A549 (cell line): Measurements from ENCODE around the gene FAM3C. TPM values are rescaled to one million over a fixed set of nuclear protein-coding genes. Genes with fewer than 3 reads are reported as not detected.
"Not testable (repeated sequence)": the region's sequence is repeated elsewhere in the genome, so short reads cannot be mapped to it uniquely, and the experiment has no call there.

Experiments
- ATAC-seq, 2 experiments: fragments of 200-7000 bp in 1 of 2; fragments of >200 bp in 1 of 2; cut with Nextera tagmentation in 1 of 2; cut with Tn5 transposase in 1 of 2; 3 replicates each; pipeline versions ENCODE4 v1.8.0 to v1.9.1; 2018 to 2020; ENCODE audit warnings: mild to moderate bottlenecking in 1 of 2, moderate library complexity in 1 of 2
- CTCF ChIA-PET: fragments of 300-600 bp; sonication (Branson Sonifier 250); formaldehyde crosslinking; extraction: SDS; loops from one replicate; lab custom pipeline; 2021; ENCODE audit warnings: antibody characterized with exemption, inconsistent platforms; lab: Yijun Ruan, JAX
- POLR2A ChIA-PET: fragments of 350-600 bp; formaldehyde crosslinking; extraction: SDS; loops from one replicate; lab custom pipeline; 2021; ENCODE audit warnings: antibody characterized with exemption, inconsistent platforms; lab: Yijun Ruan, JAX
- DNase-seq, 2 experiments: peaks; one replicate each; pipeline versions ENCODE4 v3.0.0 to v3.0.0-alpha.2; 2011 to 2016; ENCODE audit warnings: low read depth in 1 of 2, low spot score in 1 of 2
- FAIRE-seq: peaks from 2 replicates; lab custom pipeline; 2011; peaks lifted over from hg19 to GRCh38; lab: Jason Lieb, UNC
- H3K27ac ChIP-seq, 2 experiments: fragments of >200 bp; sonication (Bioruptor Twin); formaldehyde crosslinking; 3 replicates each; pipeline ENCODE4 v1.5.1; 2016 to 2017
- H3K4me1 ChIP-seq: fragments of >200 bp; sonication (Bioruptor Twin); formaldehyde crosslinking; 3 replicates; pipeline ENCODE4 v1.6.1; 2016
- H3K4me2 ChIP-seq: fragments of >200 bp; sonication (Bioruptor Twin); formaldehyde crosslinking; 3 replicates; pipeline ENCODE4 v1.6.1; 2016
- H3K4me3 ChIP-seq: fragments of >200 bp; sonication (Bioruptor Twin); formaldehyde crosslinking; 3 replicates; pipeline ENCODE4 v1.5.1; 2016
- H3K9me3 ChIP-seq: fragments of >200 bp; sonication (Bioruptor Twin); formaldehyde crosslinking; 3 replicates; pipeline ENCODE4 v1.6.1; 2016
- BHLHE40 ChIP-seq: IDR thresholded peaks from 2 replicates; pipeline ENCODE4 v1.6.1; 2012; ENCODE audit warnings: low read depth, low read length, inconsistent platforms
- CBX2 ChIP-seq: fragments of 200-600 bp; sonication (generic); IDR thresholded peaks from 2 replicates; pipeline ENCODE4 v1.6.1; 2016; ENCODE audit warnings: low read depth, mild to moderate bottlenecking, borderline replicate concordance
- CBX8 ChIP-seq: fragments of 200-600 bp; sonication (generic); IDR thresholded peaks from 2 replicates; pipeline ENCODE4 v1.6.1; 2016
- CHD2 ChIP-seq: fragments of 150-350 bp; IDR thresholded peaks from 2 replicates; pipeline ENCODE4 v1.6.1; 2014; ENCODE audit warnings: low read length; ENCODE audit not compliant: partially characterized antibody
- ELK1 ChIP-seq: fragments of 150-350 bp; IDR thresholded peaks from 2 replicates; pipeline ENCODE4 v1.6.1; 2014; ENCODE audit warnings: low read depth, mild to moderate bottlenecking, low read length
- ESRRA ChIP-seq: fragments of 150-350 bp; IDR thresholded peaks from 2 replicates; pipeline ENCODE4 v1.6.1; 2014; ENCODE audit warnings: mild to moderate bottlenecking, low read length, borderline replicate concordance
- HES2 ChIP-seq: fragments of >200 bp; sonication (Bioruptor Twin); formaldehyde crosslinking; IDR thresholded peaks from 2 replicates; pipeline ENCODE4 v1.6.1; 2016
- HEYL ChIP-seq: fragments of 250-450 bp; sonication (Bioruptor Pico); IDR thresholded peaks from 2 replicates; pipeline ENCODE4 v1.8.0; 2021; ENCODE audit warnings: mild to moderate bottlenecking, moderate library complexity
- HOXA7 ChIP-seq: fragments of 250-450 bp; sonication (Bioruptor Pico); IDR thresholded peaks from 2 replicates; pipeline ENCODE4 v1.5.0; 2020; ENCODE audit warnings: mild to moderate bottlenecking, moderate library complexity
- HOXB13 ChIP-seq: fragments of 250-450 bp; sonication (Bioruptor Pico); IDR thresholded peaks from 2 replicates; pipeline ENCODE4 v1.5.0; 2020; ENCODE audit warnings: low read depth, mild to moderate bottlenecking, moderate library complexity
- JUN ChIP-seq, 2 experiments: fragments of >200 bp; sonication (Bioruptor Twin); formaldehyde crosslinking; IDR thresholded peaks; 2 replicates in 1 of 2; 3 replicates in 1 of 2; pipeline ENCODE4 v1.6.1; 2016 to 2017
- JUNB ChIP-seq: fragments of >200 bp; sonication (Bioruptor Twin); formaldehyde crosslinking; IDR thresholded peaks from 2 replicates; pipeline ENCODE4 v1.6.1; 2016
- KDM1A ChIP-seq: fragments of 200-600 bp; sonication (generic); IDR thresholded peaks from 2 replicates; pipeline ENCODE4 v1.6.1; 2016; ENCODE audit warnings: low read depth, mild to moderate bottlenecking
- MAZ ChIP-seq: fragments of 150-350 bp; IDR thresholded peaks from 2 replicates; pipeline ENCODE4 v1.6.1; 2014; ENCODE audit warnings: antibody characterized with exemption, low read depth, low read length, borderline replicate concordance
- MYC ChIP-seq: IDR thresholded peaks from 2 replicates; pipeline ENCODE4 v1.6.1; 2012; ENCODE audit warnings: mild to moderate bottlenecking, inconsistent platforms, low read length, improper control_type of control experiment, borderline replicate concordance
- NFE2L2 ChIP-seq: fragments of 150-350 bp; conservative IDR thresholded peaks from 2 replicates; pipeline ENCODE4 v1.6.1; 2014; ENCODE audit warnings: low read length
- POLR2AphosphoS2 ChIP-seq: conservative IDR thresholded peaks from 2 replicates; pipeline ENCODE4 v1.6.1; 2012; ENCODE audit warnings: low read length, improper control_type of control experiment, inconsistent platforms
- RARB ChIP-seq: fragments of 250-450 bp; sonication (Bioruptor Pico); IDR thresholded peaks from 2 replicates; pipeline ENCODE4 v1.8.0; 2021; ENCODE audit warnings: mild to moderate bottlenecking, moderate library complexity
- RCOR1 ChIP-seq: fragments of 150-350 bp; IDR thresholded peaks from 2 replicates; pipeline ENCODE4 v1.6.1; 2014; ENCODE audit warnings: antibody characterized with exemption, low read length, low read depth
- RNF2 ChIP-seq: fragments of 200-600 bp; sonication (generic); IDR thresholded peaks from 2 replicates; pipeline ENCODE4 v1.6.1; 2016; ENCODE audit warnings: low read depth, mild to moderate bottlenecking, antibody characterized with exemption, moderate library complexity, borderline replicate concordance
- USF2 ChIP-seq: fragments of 450-650 bp; IDR thresholded peaks from 2 replicates; pipeline ENCODE4 v1.6.1; 2014; ENCODE audit warnings: antibody characterized with exemption
- ZFP36 ChIP-seq: fragments of 450-650 bp; IDR thresholded peaks from 2 replicates; pipeline ENCODE4 v1.6.1; 2014; ENCODE audit warnings: borderline replicate concordance; ENCODE audit not compliant: partially characterized antibody
- ZNF302 ChIP-seq: fragments of 250-450 bp; sonication (Bioruptor Pico); IDR thresholded peaks from 2 replicates; pipeline ENCODE4 v1.9.0; 2021; ENCODE audit warnings: inconsistent platforms, mild to moderate bottlenecking, moderate library complexity
- WGBS: methylation state at CpG from one replicate; pipeline ENCODE4 v1.1.6; 2017; ENCODE audit errors: missing lambda C conversion rate; 5-methylcytosine and 5-hydroxymethylcytosine counted together
- polyA plus RNA-seq, 4 experiments: library from polyadenylated mRNA; depleted of rRNA in 3 of 4; stranded (reverse); fragments of >200 nt; fragmentation: RNase III in 1 of 4; extraction: RNeasy Plus Mini Kit Qiagen cat#74134 plus additional on column Dnase treatment in 1 of 4; gene quantifications; 2 replicates in 3 of 4; 3 replicates in 1 of 4; pipeline ENCODE4 v1.2.3, GENCODE V29; 2011 to 2017

Gene FAM3C
- polyA plus RNA-seq, 2 of the 4 experiments (the other 2 are of a cell fraction): 29.4 to 46.4 TPM

GRCh38 chr7:121442845-121443244 is 46.7 kb upstream of the FAM3C start:
- ATAC-seq (no peak), FAIRE-seq (no peak), DNase-seq (no peak)
- WGBS: 54% methylated on average over 2 of the region's 2 CpGs
- Histone ChIP-seq H3K4me1 (no peaks in the 10 kb centered on the region), H3K27ac (no peak overlapping the region), H3K4me2 (no peak overlapping the region)
- no peak for TF ChIP-seq NFE2L2
- no peak for TF ChIP-seq HEYL (CRISPR knock-in tag)
- no peak for TF ChIP-seq ESRRA
- TF ChIP-seq RARB: no peak
- TF ChIP-seq KDM1A: no peak
- no peak for TF ChIP-seq JUN (IDR thresholded peaks at IDR 0.05)
- TF ChIP-seq HOXA7 (CRISPR knock-in tag): no peak
- TF ChIP-seq ZNF302 (CRISPR knock-in tag): no peak
- TF ChIP-seq RCOR1: no peak
- no peak for TF ChIP-seq BHLHE40
- TF ChIP-seq, all 56 proteins: peak for 0
- Histone ChIP-seq H3K9me3 (no peaks in the 10 kb centered on the region), H3K4me3 (no peak overlapping the region)
- ChIA-PET CTCF (no interaction called here), POLR2A (no interaction called here)

GRCh38 chr7:121440857-121441503 is 44.9 kb upstream of the FAM3C start:
- Histone ChIP-seq H3K4me1 (no peaks in the 10 kb centered on the region), H3K9me3 (no peaks in the 10 kb centered on the region), H3K27ac (no peak overlapping the region), H3K4me2 (no peak overlapping the region), H3K4me3 (no peak overlapping the region)
- POLR2A ChIA-PET: no interaction called here
- WGBS: 75% methylated on average over 18 of the region's 18 CpGs
- CTCF ChIA-PET: no interaction called here
- no peak for DNase-seq
- FAIRE-seq: no peak
- TF ChIP-seq ZFP36 (no peak), MYC (no peak), HES2 (no peak), CBX8 (no peak), RCOR1 (no peak), RNF2 (no peak)
- TF ChIP-seq, all 56 proteins: peak for 0
- no peak for ATAC-seq

GRCh38 chr7:121438043-121438955 is 42.2 kb upstream of the FAM3C start:
- ATAC-seq (peak in 1 of 2 experiments; percentile 68; a peak in 3 of 6 replicates), DNase-seq (peak in 1 of 2 experiments; percentile 37)
- CTCF ChIA-PET: interaction anchor here (1.2 kb wide), 1 partner anchor 40 kb away, joined by 3 read pairs; no protein-coding TSS in a partner anchor
- FAIRE-seq, H3K4me3 ChIP-seq, H3K4me1 ChIP-seq, H3K27ac ChIP-seq, H3K9me3 ChIP-seq: not testable (repeated sequence)
- H3K4me2 ChIP-seq: peak overlapping the region; percentile 37
- POLR2A ChIA-PET: interaction anchor here (0.9 kb wide), 1 partner anchor 43 kb away, joined by 3 read pairs; no protein-coding TSS in a partner anchor
- 11% methylated on average over 9 of the region's 12 CpGs for WGBS

DNA sequence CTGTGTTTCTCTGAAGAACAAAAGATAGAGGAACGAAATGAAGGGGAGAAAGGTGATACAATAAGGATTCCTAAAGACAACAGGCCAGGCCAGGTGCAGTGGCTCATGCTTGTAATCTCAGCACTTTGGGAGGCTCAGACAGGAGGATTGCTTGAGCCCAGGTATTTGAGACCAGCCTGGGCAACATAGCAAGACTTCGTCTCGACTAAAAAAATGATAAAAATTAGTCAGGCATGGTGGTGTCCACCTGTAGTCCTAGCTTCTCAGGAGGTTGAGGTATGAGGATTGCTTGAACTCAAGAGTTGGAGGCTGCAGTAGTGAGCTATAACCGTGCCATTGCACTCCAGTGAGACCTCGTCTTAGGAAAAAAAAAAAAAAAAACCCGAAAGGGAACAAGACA is 41.4 kb upstream of the FAM3C start:
- ChIA-PET CTCF (interaction anchor here (1.2 kb wide), 1 partner anchor 39 kb away, joined by 3 read pairs; no protein-coding TSS in a partner anchor), POLR2A (interaction anchor here (0.6 kb wide), 1 partner anchor 9 kb away, joined by 3 read pairs; no protein-coding TSS in a partner anchor)
- Histone ChIP-seq H3K4me2 (no peak overlapping the region), H3K4me1 (no peaks in the 10 kb centered on the region), H3K27ac (no peak overlapping the region), H3K9me3 (no peaks in the 10 kb centered on the region), H3K4me3 (no peak overlapping the region)
- WGBS: 68% methylated on average over 6 of the region's 6 CpGs
- no peak for DNase-seq
- no peak for FAIRE-seq
- no peak for ATAC-seq
- TF ChIP-seq CBX2 (no peak), HOXB13 (no peak), JUNB (no peak), ELK1 (no peak), POLR2AphosphoS2 (no peak), CHD2 (no peak), USF2 (no peak), MAZ (no peak), NFE2L2 (no peak), KDM1A (no peak)
